ENCODE data around the gene DLG1. TPM values are rescaled to one million over a fixed set of nuclear protein-coding genes. Genes with fewer than 3 reads are reported as not detected.
"Not testable (repeated sequence)": the region's sequence is repeated elsewhere in the genome, so short reads cannot be mapped to it uniquely, and the experiment has no call there.

DLG1 gene
- total and polyA plus RNA-seq, 2 of the 4 experiments (the other 2 are of a cell fraction): 21.2 to 57.7 TPM

- H3K27me3 ChIP-seq (ENCODE audit: control insufficient read depth, insufficient read depth, low read length); H2AFZ ChIP-seq (replicated peaks; ENCODE audit: low read length, poor library complexity); H3K36me3 ChIP-seq (ENCODE audit: control insufficient read depth, insufficient read depth, low read length); ATAC-seq (ENCODE audit: low read depth); BruUV-seq (replicated peaks); H2BK15ac ChIP-seq (ENCODE audit: low read depth, low read length); POLR2A ChIA-PET (ENCODE audit: unreplicated experiment); H3K27ac ChIP-seq (ENCODE audit: insufficient read depth, low read length); H3K9ac ChIP-seq (ENCODE audit: low read depth, low read length); H2BK20ac ChIP-seq (ENCODE audit: low read depth, low read length); H4K8ac ChIP-seq (ENCODE audit: low read depth in 2 of 2, low read length in 2 of 2); H2AK5ac ChIP-seq (ENCODE audit: low read depth, low read length); H3K4me1 ChIP-seq (ENCODE audit: control insufficient read depth, insufficient read depth, low read length); DNase-seq; H3K9me1 ChIP-seq (ENCODE audit: insufficient read depth, low read length); H3K4me3 ChIP-seq (ENCODE audit: insufficient read depth, low read depth, low read length); H2BK120ac ChIP-seq (ENCODE audit: low read depth, low read length); in situ Hi-C loops (cut with MboI; ENCODE audit: low sequenced_read_pairs); H4K5ac ChIP-seq (ENCODE audit: low read depth, low read length); H2AK9ac ChIP-seq (replicated peaks; ENCODE audit: low read depth, low read length, poor library complexity); H3K14ac ChIP-seq (replicated peaks; ENCODE audit: low read depth, low read length); H2BK5ac ChIP-seq (ENCODE audit: low read depth, low read length, poor library complexity, severe bottlenecking); intact Hi-C loops (cut with micrococcal nuclease); H3K23ac ChIP-seq (ENCODE audit: low read depth, low read length); H3K18ac ChIP-seq (ENCODE audit: low read depth, low read length); dilution Hi-C loops (cut with HindIII; ENCODE audit: low sequenced_read_pairs, unreplicated experiment); H3K4ac ChIP-seq (ENCODE audit: low read depth, low read length); CTCF ChIA-PET; H4K91ac ChIP-seq (ENCODE audit: insufficient read depth, low read depth, low read length); H3K4me2 ChIP-seq (ENCODE audit: low read depth, low read length); H3K56ac ChIP-seq (ENCODE audit: extremely low read depth, insufficient read depth, low read length); H3K9me3 ChIP-seq (ENCODE audit: control insufficient read depth, insufficient read depth, low read length): not testable (repeated sequence)
- Histone ChIP-seq H4K20me1 (ENCODE audit: insufficient read depth, low read length) (peaks cover 21% of the 10 kb centered on the region; the same call in 1 of the 2 replicates), H3K79me1 (ENCODE audit: low read depth in 1 of 2, low read length in 2 of 2) (peaks cover 17 to 53% of the 10 kb centered on the region in 2 experiments)
- no CpG with 5 or more reads among the region's 3 CpGs for WGBS, 2 experiments (ENCODE audit: extremely low coverage in 2 of 2, insufficient read length in 1 of 2)
These were observed 104.7 kb downstream of the DLG1 start for GRCh38 chr3:197193759-197194158.

Measured in IMR-90 (cell line).